ENCODE results near the gene NBAS. TPM values are rescaled to one million over a fixed set of nuclear protein-coding genes. Genes with fewer than 3 reads are reported as not detected.

Gene NBAS
- total RNA-seq, 2 donors from 2014 or later = 29.3 to 32.5 TPM

DNA sequence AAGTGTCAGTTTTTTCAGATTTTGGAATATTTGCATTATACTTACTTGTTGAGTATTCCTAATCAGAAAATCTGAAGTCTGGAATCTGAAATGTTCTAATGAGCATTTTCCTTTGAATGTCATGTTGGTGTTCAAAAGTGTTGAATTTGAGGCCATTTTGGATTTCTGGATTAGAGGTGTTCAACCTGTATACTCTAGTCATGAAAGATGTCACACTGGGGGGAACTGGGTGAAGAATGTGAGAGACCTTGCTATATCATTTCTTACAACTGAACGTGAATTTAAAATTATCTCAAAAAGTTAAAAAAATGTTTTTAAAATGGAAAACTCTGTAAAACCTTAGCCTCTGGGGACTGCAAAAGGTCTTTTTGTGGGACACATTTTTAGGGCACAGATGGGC lies 384.5 kb downstream of the NBAS start:
- peaks cover 2% of the 10 kb centered on the region for H3K36me3 Mint-ChIP-seq (ENCODE audit: low read depth)
- ATAC-seq = no peak
- no peaks in the 10 kb centered on the region for H3K27me3 Mint-ChIP-seq
- peak overlapping the region; percentile 89 for H3K27ac Mint-ChIP-seq
- H3K4me3 Mint-ChIP-seq = peak overlapping the region; percentile 64
- no peak for DNase-seq
- H3K9me3 ChIP-seq (ENCODE audit: control insufficient read depth, low read length, poor library complexity, severe bottlenecking) = no peaks in the 10 kb centered on the region
- peaks cover 41% of the 10 kb centered on the region for H3K4me1 Mint-ChIP-seq

DNA sequence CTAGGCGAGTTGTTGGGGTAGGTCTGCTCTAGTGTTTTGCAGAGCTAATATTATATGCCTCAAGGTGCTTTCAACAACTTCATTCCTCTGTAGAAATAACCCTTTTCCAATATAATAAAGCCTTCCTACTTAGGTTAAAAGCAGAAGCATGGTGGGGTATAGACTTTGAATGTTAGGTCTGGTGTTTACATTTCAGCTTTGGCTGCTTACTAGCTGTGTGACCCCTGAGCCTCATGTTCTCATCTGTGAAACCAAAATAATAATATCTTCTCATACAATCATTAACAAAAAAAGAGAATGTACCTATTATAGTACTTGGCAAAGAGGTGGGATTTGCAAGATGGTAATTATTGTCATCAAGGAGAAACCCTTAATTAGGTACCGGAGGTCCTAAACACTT lies 386.6 kb downstream of the NBAS start:
- no peaks in the 10 kb centered on the region for H3K9me3 ChIP-seq (ENCODE audit: control insufficient read depth, low read length, poor library complexity, severe bottlenecking)
- no peak overlapping the region for H3K4me3 Mint-ChIP-seq
- ATAC-seq = no peak
- no peaks in the 10 kb centered on the region for H3K27me3 Mint-ChIP-seq
- H3K36me3 Mint-ChIP-seq (ENCODE audit: low read depth) = no peaks in the 10 kb centered on the region
- H3K27ac Mint-ChIP-seq = no peak overlapping the region
- H3K4me1 Mint-ChIP-seq = peaks cover 32% of the 10 kb centered on the region
- DNase-seq = no peak

DNA sequence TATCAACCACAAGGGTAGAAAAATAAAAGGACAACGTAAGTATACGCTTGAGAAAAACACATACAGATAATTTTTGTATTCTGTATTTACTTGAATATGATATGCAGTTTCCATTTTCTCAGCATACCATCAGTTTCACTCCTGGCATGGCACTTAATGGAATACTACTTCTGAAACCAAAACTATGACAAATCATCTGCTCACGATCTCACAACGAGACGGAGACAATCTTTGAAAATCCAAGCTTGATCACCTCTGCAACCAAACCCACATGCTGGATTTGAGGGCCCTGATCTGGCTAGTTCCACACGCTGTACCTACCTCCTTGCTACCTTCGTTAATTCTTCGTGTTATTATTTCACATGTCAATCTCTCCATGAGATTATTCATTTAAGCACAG lies 387.6 kb downstream of the NBAS start:
- H3K4me1 Mint-ChIP-seq = peaks cover 26% of the 10 kb centered on the region
- no peaks in the 10 kb centered on the region for H3K27me3 Mint-ChIP-seq
- no peaks in the 10 kb centered on the region for H3K36me3 Mint-ChIP-seq (ENCODE audit: low read depth)
- ATAC-seq (no peak), DNase-seq (no peak)
- H3K4me3 Mint-ChIP-seq = no peak overlapping the region
- peak overlapping the region; percentile 61 for H3K27ac Mint-ChIP-seq
- H3K9me3 ChIP-seq (ENCODE audit: control insufficient read depth, low read length, poor library complexity, severe bottlenecking) = no peaks in the 10 kb centered on the region

DNA sequence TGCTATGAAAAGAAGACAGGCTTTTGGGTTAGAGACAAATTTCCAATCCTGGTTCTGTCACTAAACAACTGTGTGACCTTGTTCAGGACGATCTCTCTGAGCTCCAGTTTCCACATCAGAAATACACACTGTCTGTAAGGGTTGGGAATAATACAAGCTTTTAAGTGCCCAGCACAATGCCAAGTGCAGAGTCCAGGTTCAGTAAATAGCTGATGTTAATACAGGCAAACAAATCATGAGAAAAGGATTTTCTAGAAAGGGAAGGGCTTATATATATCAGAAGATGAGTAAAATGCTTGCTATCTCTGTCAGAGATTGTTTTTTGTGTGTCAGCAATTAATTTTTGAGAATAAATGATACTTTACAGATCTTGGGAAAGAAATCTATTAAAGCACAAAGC lies 388.3 kb downstream of the NBAS start:
- peaks cover 2% of the 10 kb centered on the region for H3K36me3 Mint-ChIP-seq (ENCODE audit: low read depth)
- H3K27me3 Mint-ChIP-seq = no peaks in the 10 kb centered on the region
- H3K4me3 Mint-ChIP-seq = no peak overlapping the region
- peaks cover 20% of the 10 kb centered on the region for H3K4me1 Mint-ChIP-seq
- ATAC-seq = no peak
- no peak overlapping the region for H3K27ac Mint-ChIP-seq
- no peak for DNase-seq
- H3K9me3 ChIP-seq (ENCODE audit: control insufficient read depth, low read length, poor library complexity, severe bottlenecking) = no peaks in the 10 kb centered on the region

DNA sequence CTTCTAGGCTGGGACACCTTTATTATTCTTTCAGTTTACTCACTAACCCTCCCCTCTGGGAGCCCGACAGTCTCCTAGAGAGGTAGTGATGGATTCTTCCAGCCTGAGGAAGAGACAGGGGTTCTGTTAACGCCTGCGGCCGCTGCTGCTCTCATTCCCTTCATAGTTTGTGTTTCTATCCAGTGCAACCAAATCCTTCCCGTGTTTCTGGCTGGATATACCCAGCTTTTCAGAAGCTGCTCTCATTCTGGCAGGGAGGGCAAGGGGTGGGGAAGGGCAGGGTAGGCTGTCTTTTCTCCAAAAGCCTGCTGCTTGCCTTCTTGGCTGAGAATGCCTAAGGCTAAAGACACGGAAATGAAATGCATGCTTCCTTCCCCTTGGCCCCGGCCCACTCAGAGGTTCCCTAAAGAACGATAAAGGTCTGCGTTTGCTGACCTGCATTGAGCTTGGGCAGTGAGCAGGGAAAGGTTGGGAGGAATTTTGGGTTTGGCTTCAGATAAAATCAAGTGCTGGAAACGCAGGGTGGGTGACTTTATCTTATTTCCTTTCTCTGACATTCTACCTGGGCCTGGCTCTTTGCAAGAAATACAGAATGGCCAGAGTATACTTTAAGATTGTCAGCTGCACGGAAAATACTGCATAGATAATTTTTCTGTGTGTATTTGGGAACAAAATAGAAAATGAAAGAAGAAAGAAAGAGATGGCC lies 390.9 kb downstream of the NBAS start:
- peaks cover 5% of the 10 kb centered on the region for H3K36me3 Mint-ChIP-seq (ENCODE audit: low read depth)
- H3K4me3 Mint-ChIP-seq = no peak overlapping the region
- no peak for DNase-seq
- H3K27ac Mint-ChIP-seq = no peak overlapping the region
- no peak for ATAC-seq
- no peaks in the 10 kb centered on the region for H3K27me3 Mint-ChIP-seq
- peaks cover 3% of the 10 kb centered on the region for H3K4me1 Mint-ChIP-seq
- no peaks in the 10 kb centered on the region for H3K9me3 ChIP-seq (ENCODE audit: control insufficient read depth, low read length, poor library complexity, severe bottlenecking)

DNA sequence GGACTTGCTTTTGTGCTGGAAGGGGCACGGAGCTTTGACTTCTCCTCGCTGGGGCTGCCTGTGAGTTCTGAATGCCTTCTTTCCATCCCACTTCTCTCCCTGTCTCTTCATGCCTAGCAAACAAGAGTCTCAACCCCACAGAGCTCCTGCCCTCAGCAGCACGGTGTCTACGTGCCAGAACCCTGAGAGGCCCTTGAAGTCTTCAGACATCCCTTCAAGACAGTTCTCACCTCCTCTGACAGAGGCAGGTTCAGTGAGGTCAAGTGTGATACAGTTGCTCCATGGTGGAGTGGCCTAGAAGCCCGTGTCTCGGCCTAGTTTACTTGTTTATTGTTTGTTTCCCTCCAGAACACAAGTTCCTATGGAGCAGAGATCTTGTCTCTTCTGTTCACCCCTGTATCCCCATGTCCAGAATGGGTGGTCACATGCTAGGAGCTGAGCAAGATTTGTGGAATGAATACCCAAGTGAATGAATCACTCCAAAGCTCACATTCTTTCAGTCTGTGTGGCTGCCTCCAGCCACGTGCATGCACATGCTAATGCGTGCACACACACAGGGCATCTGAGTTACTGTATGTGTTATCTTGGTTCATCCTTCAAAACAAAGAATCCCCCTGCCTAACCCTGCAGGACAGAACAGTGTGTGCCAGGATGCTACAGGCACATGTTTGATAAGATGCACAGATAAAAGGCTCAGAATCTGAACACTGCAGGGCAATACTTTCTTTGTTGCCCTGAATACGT lies 391.6 kb downstream of the NBAS start:
- H3K4me3 Mint-ChIP-seq = no peak overlapping the region
- H3K9me3 ChIP-seq (ENCODE audit: control insufficient read depth, low read length, poor library complexity, severe bottlenecking) = no peaks in the 10 kb centered on the region
- peaks cover 5% of the 10 kb centered on the region for H3K36me3 Mint-ChIP-seq (ENCODE audit: low read depth)
- DNase-seq (no peak), ATAC-seq (no peak)
- no peak overlapping the region for H3K27ac Mint-ChIP-seq
- no peaks in the 10 kb centered on the region for H3K27me3 Mint-ChIP-seq
- peaks cover 3% of the 10 kb centered on the region for H3K4me1 Mint-ChIP-seq

DNA sequence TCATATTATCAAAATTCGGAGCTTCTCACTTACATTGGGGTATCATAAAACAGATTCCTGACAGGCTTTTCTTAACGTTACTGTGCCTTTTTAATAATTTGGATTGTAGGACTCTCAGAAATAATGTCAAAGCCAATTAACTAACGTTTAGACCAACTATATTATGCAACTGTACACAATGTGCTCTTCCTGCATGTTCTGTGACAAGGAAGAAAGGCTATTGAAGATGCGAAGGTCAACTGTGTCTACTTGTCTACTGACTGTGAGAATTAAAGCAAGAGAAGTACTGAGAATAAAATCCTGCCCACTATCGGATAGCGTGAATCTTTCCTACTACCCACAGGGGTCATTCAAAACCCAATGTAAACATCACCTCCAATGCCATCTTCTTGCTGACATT lies 393.0 kb downstream of the NBAS start:
- no peak overlapping the region for H3K27ac Mint-ChIP-seq
- H3K36me3 Mint-ChIP-seq (ENCODE audit: low read depth) = peaks cover 5% of the 10 kb centered on the region
- no peaks in the 10 kb centered on the region for H3K9me3 ChIP-seq (ENCODE audit: control insufficient read depth, low read length, poor library complexity, severe bottlenecking)
- H3K27me3 Mint-ChIP-seq = no peaks in the 10 kb centered on the region
- no peaks in the 10 kb centered on the region for H3K4me1 Mint-ChIP-seq
- DNase-seq = no peak
- ATAC-seq = no peak
- no peak overlapping the region for H3K4me3 Mint-ChIP-seq

DNA sequence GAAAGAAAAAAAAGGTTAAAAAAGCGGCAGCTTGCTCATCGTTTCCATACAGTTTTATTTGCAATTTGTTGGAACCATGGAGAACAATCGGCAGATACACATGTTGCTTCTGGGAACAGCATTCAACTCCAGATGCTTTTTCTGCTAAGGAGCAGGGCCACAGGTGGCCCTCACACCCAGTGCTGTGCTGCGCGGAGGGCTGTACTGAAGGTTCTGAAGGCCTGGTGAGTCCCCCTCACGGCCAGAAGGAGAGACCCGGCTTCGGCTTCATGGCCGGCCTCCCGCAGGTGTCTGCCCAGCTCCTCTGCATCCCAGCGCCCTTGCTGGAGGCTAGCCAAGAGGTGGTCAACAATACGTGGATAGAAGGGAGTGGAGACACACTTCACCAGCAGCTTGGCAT lies 394.3 kb downstream of the NBAS start:
- DNase-seq (no peak), ATAC-seq (no peak)
- H3K9me3 ChIP-seq (ENCODE audit: control insufficient read depth, low read length, poor library complexity, severe bottlenecking) = no peaks in the 10 kb centered on the region
- Mint-ChIP-seq H3K27me3 (no peaks in the 10 kb centered on the region), H3K27ac (no peak overlapping the region), H3K4me1 (peaks cover 2% of the 10 kb centered on the region), H3K36me3 (ENCODE audit: low read depth) (peaks cover 5% of the 10 kb centered on the region), H3K4me3 (no peak overlapping the region)

DNA sequence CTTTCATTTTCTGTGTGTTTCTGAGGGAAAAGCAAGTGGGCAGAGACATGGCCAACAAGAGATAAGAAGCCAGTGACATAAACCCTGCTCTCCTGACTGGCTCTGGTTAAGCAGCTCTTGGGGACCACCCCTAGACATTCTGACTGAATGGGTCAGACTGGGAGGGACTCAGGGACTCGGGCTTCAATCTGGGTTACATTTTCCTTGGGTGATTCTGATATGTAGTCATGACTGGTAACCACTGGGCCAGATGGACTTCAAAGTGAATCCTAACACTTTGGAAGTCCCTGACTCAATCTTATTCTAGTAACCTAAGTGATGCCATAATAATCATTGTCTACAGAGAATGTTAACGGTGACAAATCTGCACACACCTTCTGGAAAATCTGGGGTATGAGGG lies 397.8 kb downstream of the NBAS start:
- DNase-seq (no peak), ATAC-seq (no peak)
- no peaks in the 10 kb centered on the region for H3K9me3 ChIP-seq (ENCODE audit: control insufficient read depth, low read length, poor library complexity, severe bottlenecking)
- H3K27me3 Mint-ChIP-seq = no peaks in the 10 kb centered on the region
- peaks cover 5% of the 10 kb centered on the region for H3K4me1 Mint-ChIP-seq
- H3K27ac Mint-ChIP-seq = no peak overlapping the region
- no peak overlapping the region for H3K4me3 Mint-ChIP-seq
- peaks cover 5% of the 10 kb centered on the region for H3K36me3 Mint-ChIP-seq (ENCODE audit: low read depth)

DNA sequence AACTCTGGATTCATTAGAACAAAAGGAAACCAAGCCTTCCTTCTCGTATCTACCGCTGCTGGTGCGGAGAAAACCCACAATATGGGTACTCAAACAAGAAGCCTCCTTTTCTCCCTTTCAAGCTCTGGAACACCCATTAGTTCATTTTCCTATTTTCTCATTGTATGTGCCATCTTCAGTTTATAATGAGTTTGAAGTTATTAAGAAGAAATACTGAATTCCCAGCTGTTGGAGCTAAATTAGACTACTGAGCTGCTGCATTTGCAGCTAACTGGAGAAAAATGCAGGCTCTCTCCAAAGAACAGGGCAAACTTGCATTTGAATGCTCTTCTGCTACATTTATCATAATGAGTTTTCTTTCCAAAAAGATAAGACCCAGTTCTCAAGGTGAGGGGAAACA lies 398.5 kb downstream of the NBAS start:
- H3K27me3 Mint-ChIP-seq = no peaks in the 10 kb centered on the region
- no peak overlapping the region for H3K4me3 Mint-ChIP-seq
- ATAC-seq (no peak), DNase-seq (no peak)
- no peaks in the 10 kb centered on the region for H3K9me3 ChIP-seq (ENCODE audit: control insufficient read depth, low read length, poor library complexity, severe bottlenecking)
- peaks cover 3% of the 10 kb centered on the region for H3K36me3 Mint-ChIP-seq (ENCODE audit: low read depth)
- H3K4me1 Mint-ChIP-seq = peaks cover 5% of the 10 kb centered on the region
- H3K27ac Mint-ChIP-seq = peak overlapping the region; percentile 75

DNA sequence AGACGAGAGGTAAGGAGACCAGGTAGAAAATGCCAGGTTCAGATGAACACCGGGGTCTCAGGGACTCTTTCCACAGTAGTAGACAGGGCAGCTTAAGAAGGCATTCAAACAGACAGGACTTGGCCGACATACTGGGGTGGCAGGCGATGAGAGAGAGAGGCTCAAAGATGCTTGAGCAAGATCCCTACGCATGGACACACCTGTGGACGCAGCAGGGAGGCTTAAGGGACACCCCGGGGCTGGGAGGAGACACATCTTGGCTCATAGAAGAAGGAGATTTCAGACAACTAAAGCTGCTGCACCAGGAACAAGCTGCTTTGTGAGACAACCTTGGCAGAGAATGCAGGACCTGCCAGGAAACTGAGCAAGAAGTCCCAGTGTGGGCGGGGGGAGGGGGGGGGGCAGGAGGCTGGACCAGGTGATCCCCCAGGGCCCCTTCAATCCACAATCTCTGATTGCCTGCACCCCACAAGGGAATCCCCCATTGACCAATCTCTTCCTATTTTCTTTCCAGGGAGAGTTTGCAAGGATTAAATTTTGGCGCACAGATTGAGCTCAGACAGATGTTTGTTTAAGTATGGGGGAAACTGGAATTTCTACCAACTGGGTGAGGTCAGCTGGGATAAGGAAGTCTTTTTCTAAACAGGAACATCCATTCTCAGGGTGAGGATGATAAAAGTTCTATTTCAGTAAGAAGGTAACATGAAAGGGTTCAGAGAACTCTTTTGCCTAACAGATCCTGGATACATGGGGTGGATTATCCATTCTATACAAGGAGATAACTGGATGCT lies 400.7 kb downstream of the NBAS start:
- H3K4me1 Mint-ChIP-seq = peaks cover 5% of the 10 kb centered on the region
- no peaks in the 10 kb centered on the region for H3K36me3 Mint-ChIP-seq (ENCODE audit: low read depth)
- no peaks in the 10 kb centered on the region for H3K9me3 ChIP-seq (ENCODE audit: control insufficient read depth, low read length, poor library complexity, severe bottlenecking)
- no peaks in the 10 kb centered on the region for H3K27me3 Mint-ChIP-seq
- no peak overlapping the region for H3K27ac Mint-ChIP-seq
- DNase-seq = no peak
- no peak overlapping the region for H3K4me3 Mint-ChIP-seq
- no peak for ATAC-seq

DNA sequence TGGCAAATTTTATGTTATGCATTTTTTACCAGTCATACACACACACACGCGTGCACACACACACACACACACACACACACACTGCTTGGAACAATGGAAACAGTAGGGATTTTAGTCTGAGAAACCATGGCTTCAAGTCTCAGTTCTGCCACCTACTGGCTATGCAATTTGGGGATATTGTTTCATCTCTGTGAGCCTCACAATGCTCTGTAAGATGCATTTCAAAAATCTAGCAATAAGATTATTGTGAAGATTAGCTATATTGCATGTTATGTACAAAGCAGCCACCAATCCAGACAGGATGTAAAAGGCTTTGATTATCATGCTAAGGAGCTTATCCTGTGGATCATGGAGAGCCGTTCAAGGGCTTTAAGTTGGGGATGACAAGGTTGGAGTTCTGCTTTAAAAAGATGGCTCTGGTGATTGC lies 401.4 kb downstream of the NBAS start:
- H3K27me3 Mint-ChIP-seq = no peaks in the 10 kb centered on the region

DNA sequence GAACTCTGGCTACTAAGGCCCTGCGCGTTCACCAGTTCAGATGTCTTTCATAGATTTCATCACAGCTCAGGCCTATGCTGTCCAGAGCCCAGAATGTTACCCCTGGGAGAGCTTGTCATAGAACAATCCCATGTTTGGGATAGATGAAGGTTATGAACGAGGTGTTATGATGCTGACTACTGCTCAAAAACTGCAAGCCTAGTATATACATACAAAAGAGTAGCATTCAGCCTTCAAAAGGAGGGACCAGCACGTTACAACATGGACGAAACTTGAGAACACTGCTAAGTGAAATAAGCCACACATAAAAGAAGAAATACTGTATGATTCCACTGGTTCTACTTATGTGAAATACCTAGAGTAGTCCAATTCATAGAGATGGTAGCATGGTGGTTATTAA lies 401.9 kb downstream of the NBAS start:
- no peaks in the 10 kb centered on the region for H3K27me3 Mint-ChIP-seq
- H3K4me3 Mint-ChIP-seq = no peak overlapping the region
- peak overlapping the region; percentile 9 for H3K27ac Mint-ChIP-seq
- no peaks in the 10 kb centered on the region for H3K9me3 ChIP-seq (ENCODE audit: control insufficient read depth, low read length, poor library complexity, severe bottlenecking)
- no peak for ATAC-seq
- DNase-seq = no peak
- no peaks in the 10 kb centered on the region for H3K36me3 Mint-ChIP-seq (ENCODE audit: low read depth)
- peaks cover 5% of the 10 kb centered on the region for H3K4me1 Mint-ChIP-seq

More for the DNA sequence above, 401.4 kb downstream of the NBAS start:
- H3K4me3 Mint-ChIP-seq = no peak overlapping the region
- peaks cover 5% of the 10 kb centered on the region for H3K4me1 Mint-ChIP-seq
- ATAC-seq (no peak), DNase-seq (no peak)
- H3K27ac Mint-ChIP-seq = no peak overlapping the region
- no peaks in the 10 kb centered on the region for H3K36me3 Mint-ChIP-seq (ENCODE audit: low read depth)
- H3K9me3 ChIP-seq (ENCODE audit: control insufficient read depth, low read length, poor library complexity, severe bottlenecking) = no peaks in the 10 kb centered on the region

All from T-helper 17 cell (primary cell).